M059J (cell line): Measurements from ENCODE around the gene CELSR1. TPM values are rescaled to one million over a fixed set of nuclear protein-coding genes. Genes with fewer than 3 reads are reported as not detected.
"Not testable (repeated sequence)": the region's sequence is repeated elsewhere in the genome, so short reads cannot be mapped to it uniquely, and the experiment has no call there.

Source experiments
- DNase-seq: peaks from one replicate; pipeline ENCODE4 v3.0.0-alpha.2; 2012; ENCODE audit warnings: low read depth
- total RNA-seq: library from RNA; depleted of rRNA; stranded (reverse); fragments of >200 nt; shearing (Covaris generic); gene quantifications from 2 replicates; pipeline ENCODE4 v1.2.3, GENCODE V29; 2014

The CELSR1 gene
- total RNA-seq, 1 experiment from 2014 or later: 11.8 TPM

DNA sequence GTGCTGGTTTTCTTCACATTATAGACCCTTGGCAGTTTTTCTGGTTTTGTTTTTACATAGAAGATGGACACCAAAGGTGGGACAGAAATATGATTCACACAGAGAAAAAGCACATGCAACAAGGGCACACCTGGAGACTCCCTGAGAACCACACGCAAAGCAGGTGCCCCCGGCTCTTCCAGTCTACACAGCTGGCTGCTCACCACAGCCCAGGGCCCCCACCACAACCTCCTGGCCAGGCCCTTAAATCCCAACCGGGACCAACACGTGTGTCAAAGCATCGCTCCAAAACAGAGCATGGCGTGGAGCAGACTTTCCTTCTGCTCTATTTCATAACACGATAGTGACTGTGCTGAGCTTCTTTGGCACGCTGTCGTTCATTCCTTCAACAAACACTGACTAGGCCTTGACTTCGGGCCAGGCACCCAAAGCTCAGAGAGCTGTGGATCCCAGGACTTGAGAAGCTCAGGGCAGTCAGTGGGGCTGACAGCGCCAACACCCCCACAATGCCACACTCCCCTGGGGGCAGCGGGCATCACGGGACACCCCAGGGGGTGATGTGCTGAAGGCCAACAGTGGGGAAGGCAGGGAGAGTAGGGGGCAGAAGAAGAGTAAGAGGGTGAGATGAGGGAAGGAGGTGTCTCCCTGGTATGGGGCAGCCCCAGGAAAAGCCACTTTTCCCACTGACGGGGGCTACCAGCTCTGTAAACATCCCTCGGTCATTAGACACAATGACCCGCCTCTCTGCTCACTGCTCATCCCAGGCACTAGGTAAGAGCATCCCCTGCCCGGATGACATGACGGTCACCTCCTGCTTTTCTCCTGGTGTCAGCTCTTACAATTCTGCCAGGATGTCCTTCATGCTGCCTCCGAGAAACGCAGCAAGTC, 26.0 kb downstream of the CELSR1 start:
- DNase-seq: no peak

DNA sequence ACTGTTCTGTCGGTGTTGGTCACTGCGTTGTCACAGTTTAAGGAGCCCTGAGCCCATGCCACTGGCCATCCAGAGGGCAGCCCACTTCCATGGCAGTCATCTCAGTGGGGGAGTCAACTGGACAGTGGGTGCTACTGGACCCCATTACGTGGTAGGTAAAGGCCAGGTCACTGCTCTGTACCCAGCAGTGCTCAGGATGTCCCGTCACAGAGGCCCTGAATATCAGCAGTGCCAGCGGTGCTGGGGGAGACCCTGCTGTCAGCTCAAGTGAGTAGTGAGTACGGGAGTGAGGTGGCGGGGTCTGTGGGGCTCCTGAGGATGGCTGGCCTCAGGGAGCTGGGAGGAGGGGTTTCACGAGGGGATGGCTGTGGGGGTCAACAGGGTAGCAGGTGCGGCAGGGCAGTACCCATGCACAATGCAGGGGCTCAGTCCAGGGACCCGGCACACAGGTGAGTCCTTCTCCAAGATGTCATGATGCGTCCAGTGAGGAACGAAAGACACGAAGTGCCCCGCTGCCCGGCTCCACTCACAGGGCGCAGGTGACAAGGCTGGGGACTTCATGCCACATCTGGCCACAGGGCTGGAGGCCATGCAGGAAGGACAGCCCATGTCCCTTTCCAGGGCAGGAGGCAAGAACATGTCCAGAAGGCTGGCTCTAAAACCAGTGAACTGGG, 27.9 kb downstream of the CELSR1 start:
- DNase-seq: no peak

DNA sequence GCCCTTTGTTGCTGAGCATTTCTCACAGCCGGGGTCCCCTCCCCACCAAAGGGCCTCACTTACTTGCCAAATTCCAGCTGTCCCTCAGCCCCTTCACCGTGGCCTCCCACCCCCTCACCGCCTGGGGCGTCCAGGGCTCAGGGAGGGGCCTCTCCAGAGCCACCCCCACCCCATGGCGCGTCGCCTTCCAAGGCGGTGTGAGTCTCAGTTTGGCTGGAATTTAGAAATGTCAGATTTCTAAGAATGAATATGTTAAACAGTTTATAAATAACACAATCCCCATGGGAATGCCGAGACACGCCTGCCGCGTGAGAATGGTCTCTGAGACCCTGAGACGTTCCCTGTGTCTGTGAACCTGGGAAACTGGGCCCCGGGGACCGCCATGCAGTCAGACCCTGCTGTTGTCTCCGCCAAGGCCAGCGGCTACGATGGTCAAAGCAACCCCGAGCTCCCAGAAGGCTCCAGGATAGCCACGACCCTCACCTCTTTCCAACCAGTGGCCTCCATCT, 28.9 kb downstream of the CELSR1 start:
- DNase-seq: no peak

DNA sequence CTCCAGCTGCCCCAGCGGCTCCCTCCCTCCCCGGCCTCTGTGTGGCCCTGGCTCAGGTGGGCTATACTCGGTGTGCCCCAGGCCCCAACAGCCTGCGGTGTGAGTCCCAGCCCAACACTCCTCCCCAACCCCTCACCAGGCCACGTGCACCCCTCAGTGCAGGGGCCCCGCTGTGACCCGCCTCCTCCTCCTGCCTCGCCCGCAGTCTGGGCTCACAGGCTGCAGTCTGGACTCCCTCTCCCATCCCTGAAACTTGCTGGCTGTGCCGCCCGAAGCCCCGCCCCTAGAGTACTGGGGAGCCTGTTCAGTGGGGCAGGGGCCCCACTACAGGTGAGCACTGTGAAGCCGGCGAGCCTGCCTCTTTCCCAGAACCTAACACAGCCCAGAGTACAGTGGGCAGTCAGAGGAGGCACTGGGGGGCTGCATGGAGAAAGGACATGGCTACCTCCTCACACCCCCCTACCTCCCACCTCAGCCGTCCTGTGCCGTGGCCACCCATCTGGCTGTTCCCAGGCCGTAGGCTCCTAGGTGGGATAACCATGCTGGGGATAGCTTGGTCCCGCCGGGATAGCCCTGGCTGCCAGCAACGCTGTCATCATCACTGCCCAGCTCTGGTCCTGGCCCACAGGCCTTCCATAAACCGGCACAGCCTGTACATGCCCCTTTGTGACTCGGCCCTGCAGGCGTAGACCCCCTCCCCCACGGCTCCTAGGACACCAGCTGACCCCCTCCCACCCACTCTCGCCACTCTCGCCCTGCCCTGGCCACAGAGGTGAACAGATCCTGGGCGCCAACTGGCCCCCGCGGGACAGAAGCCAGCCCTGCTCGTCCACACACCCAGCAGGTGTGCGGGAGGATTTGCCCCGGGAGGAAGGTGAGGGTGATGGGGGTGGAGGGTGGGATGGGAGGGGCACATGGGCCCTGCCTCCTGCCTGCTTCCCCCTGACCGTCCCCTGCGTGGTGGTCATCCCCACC, 29.7 kb downstream of the CELSR1 start:
- DNase-seq: no peak

- DNase-seq: no peak
Measured at GRCh38 chr22:46504584-46504983, 32.8 kb downstream of the CELSR1 start.

- DNase-seq: no peak
Measured at GRCh38 chr22:46502440-46503175, 34.8 kb downstream of the CELSR1 start.

DNA sequence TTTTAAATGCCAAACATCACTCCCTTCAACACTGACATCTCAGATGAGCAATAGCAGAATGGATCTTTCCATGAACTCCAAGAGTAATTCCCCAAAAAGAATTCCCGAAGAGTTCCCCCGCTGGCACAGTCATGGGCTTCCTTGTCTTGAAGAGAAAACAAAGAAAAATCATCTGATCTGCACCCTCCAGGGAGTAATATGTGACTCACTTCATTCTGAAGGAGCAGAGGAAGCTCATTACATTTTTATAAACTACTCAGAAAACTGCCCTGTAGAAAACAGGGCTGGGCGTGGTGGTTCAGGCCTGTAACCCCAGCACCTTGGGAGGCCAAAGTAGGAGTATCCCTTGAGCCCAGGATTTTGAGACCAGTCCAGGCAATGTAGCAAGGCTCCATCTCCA, 35.7 kb downstream of the CELSR1 start:
- peak; percentile 80 for DNase-seq

GRCh38 chr22:46501265-46501664, 36.2 kb downstream of the CELSR1 start:
- DNase-seq: not testable (repeated sequence)

- DNase-seq: no peak
Measured at GRCh38 chr22:46500201-46500600, 37.2 kb downstream of the CELSR1 start.

DNA sequence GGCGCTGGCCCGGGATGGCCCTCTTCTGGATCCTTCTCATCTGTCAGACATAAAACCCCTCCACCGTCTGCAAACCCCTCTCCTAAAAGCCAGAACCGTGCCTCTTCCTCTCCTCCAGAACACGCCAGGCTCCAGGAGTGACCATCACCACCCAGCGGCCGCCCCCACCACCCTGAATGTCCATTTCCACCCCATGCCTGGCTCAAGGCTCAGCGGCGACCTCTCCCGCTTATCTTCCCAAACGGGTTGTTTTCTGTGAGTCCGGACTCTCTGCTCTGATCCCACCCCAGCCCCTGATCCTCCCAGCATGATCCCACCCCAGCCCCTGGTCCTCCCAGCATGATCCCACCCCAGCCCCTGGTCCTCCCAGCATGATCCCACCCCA, 37.6 kb downstream of the CELSR1 start:
- no peak for DNase-seq

- no peak for DNase-seq
Measured at GRCh38 chr22:46491946-46492345, 45.5 kb downstream of the CELSR1 start.

DNA sequence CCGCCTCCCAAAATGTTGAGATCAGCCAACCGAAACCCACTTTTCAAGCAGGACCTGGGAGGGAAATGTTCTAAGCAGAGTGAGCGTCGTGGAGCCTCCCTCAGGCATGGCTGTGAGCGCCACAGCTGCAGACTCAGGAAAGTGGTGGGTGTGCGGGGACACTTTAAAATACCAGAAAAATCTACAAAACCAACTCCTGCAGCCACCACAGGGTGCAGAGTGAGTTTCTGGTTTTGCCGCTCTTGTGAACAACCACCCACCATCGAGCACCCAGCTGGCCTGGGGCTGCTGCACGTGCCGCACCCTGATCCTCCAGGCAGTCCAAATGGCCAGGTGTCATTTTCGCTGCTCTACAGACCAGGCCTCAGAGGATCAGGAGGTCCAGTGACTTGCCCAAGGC, 46.9 kb downstream of the CELSR1 start:
- DNase-seq: no peak

DNA sequence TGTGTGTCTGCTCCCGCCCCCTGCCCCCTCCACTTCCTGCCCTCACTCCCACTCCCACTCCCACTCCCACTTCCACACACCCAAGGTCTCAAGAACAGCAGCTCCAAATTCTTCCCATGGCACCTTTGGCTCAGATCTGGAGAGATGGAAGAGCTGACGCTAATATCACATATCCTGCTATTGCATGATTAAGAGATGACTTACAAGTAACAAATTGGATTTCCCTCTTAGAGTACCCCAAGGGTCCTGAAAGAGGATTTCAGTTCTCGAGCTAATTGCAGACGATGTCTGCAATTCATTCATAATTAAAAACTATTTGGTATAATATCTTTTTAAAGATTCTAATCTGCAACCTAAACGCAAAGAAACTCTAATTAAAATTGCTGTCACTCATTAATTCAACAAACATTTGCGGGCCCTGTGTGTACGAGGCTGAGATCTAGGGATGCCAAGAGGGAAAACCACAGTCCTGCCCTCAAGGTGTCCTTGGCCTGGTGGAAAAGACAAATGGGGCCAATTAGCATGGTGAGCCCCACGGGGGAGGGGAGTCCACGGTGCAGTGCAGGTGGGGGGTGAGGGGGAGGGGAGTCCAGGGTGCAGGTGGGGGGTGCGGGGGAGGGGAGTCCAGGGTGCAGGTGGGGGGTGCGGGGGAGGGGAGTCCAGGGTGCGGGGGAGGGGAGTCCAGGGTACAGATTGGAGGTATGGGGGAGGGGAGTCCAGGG, 50.3 kb downstream of the CELSR1 start:
- DNase-seq: no peak

GRCh38 chr22:46484861-46485595, 52.4 kb downstream of the CELSR1 start:
- no peak for DNase-seq

DNA sequence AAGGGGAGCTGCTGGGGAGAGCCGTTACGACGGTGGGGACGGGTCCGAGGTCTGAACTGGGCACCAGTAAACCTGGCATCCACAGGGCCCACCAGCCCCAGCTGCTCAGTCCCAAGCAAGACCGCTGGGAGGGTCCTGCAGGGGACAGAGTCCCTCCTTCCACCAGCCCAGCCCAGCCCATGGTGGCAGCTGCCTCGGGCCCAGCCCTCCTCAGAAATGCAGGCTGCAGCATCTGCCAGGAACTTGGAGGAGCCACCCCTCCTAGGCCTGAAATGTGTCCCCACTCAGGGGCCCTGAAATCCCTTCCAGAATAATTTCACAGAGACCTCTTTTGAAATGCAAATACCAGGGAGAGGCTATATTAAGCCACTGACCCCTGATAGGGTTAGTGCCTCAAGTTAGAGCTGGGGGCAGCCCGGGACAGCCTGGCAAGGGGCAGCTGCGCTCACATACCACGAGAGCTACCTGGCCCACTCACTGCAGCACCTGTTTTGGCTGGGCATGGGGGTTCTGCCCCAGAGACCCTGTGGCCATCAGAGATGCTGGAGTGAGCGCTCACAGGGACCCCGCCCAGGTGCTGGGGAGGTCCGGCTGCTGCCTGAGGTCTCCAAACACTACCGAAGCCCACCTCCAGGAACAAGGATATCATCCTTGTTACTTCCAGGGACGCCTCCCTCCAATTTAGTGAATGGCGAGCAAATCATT, 53.1 kb downstream of the CELSR1 start:
- DNase-seq: no peak

DNA sequence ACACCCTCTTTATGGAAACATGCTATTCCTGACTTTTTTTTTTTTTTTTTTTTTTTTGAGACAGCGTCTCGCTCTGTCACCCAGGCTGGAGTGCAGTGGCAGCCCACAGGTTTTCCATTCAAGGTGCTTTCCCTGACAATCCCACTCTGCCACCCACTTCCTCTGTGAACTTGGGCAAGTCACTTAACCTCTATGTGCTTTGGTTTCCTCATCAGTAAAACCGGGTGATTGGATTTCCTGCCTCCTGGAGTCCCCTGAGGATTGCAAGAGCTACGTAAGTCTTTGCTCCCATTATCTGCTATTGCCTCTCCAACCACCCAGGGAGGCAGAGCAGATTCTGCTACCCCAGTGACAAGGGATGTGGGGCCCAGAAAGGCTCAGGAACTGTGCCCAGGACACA, 54.1 kb downstream of the CELSR1 start:
- no peak for DNase-seq

- DNase-seq: no peak
Measured at GRCh38 chr22:46482056-46482675, 55.3 kb downstream of the CELSR1 start.

- no peak for DNase-seq
Measured at GRCh38 chr22:46481386-46481785, 56.0 kb downstream of the CELSR1 start.

GRCh38 chr22:46480396-46480795, 57.0 kb downstream of the CELSR1 start:
- no peak for DNase-seq
